HEK293 (cell line): ENCODE data around the gene PPY.

Source experiments
- BCL11B ChIP-seq: fragments of 450-650 bp; formaldehyde crosslinking; IDR thresholded peaks from 2 replicates; pipeline ENCODE4 v1.5.1; 2016; ENCODE audit warnings: low read depth, missing biosample characterization, missing genetic modification characterization
- KLF7 ChIP-seq: fragments of 450-650 bp; formaldehyde crosslinking; IDR thresholded peaks from 2 replicates; pipeline ENCODE4 v1.5.1; 2016; ENCODE audit warnings: missing biosample characterization, missing genetic modification characterization, borderline replicate concordance
- KLF9 ChIP-seq: fragments of 450-650 bp; formaldehyde crosslinking; IDR thresholded peaks from 2 replicates; pipeline ENCODE4 v1.5.1; 2016; ENCODE audit warnings: missing biosample characterization, missing genetic modification characterization, low read depth
- PRDM1 ChIP-seq: fragments of 450-650 bp; formaldehyde crosslinking; IDR thresholded peaks from 2 replicates; pipeline ENCODE4; 2016; ENCODE audit warnings: missing biosample characterization, missing genetic modification characterization
- SP7 ChIP-seq: fragments of 450-650 bp; formaldehyde crosslinking; IDR thresholded peaks from 2 replicates; pipeline ENCODE4 v1.5.1; 2016; ENCODE audit warnings: missing biosample characterization, missing genetic modification characterization
- ZBTB7A ChIP-seq: fragments of 450-650 bp; formaldehyde crosslinking; IDR thresholded peaks from 2 replicates; pipeline ENCODE4 v1.5.1; 2016; ENCODE audit warnings: low read depth, missing biosample characterization, missing genetic modification characterization
- ZFHX2 ChIP-seq: fragments of 450-650 bp; formaldehyde crosslinking; conservative IDR thresholded peaks from 2 replicates; pipeline ENCODE4 v1.5.1; 2016; ENCODE audit warnings: missing biosample characterization, missing genetic modification characterization
- ZIC2 ChIP-seq: fragments of 450-650 bp; formaldehyde crosslinking; IDR thresholded peaks from 2 replicates; pipeline ENCODE4 v1.5.1; 2016; ENCODE audit warnings: missing biosample characterization, missing genetic modification characterization
- ZNF10 ChIP-seq: fragments of 450-650 bp; formaldehyde crosslinking; IDR thresholded peaks from 2 replicates; pipeline ENCODE4 v1.5.1; 2017; ENCODE audit warnings: missing biosample characterization, missing genetic modification characterization
- ZNF138 ChIP-seq: fragments of 450-650 bp; formaldehyde crosslinking; IDR thresholded peaks from 2 replicates; pipeline ENCODE4 v1.5.1; 2016; ENCODE audit warnings: missing biosample characterization, missing genetic modification characterization, borderline replicate concordance
- ZNF140 ChIP-seq: fragments of 450-650 bp; formaldehyde crosslinking; IDR thresholded peaks from 2 replicates; pipeline ENCODE4 v1.5.1; 2016; ENCODE audit warnings: missing biosample characterization, missing genetic modification characterization
- ZNF184 ChIP-seq: fragments of 450-650 bp; IDR thresholded peaks from 2 replicates; pipeline ENCODE4 v1.5.1; 2018; ENCODE audit warnings: missing biosample characterization, mild to moderate bottlenecking, missing genetic modification characterization
- ZNF211 ChIP-seq: fragments of 450-650 bp; formaldehyde crosslinking; IDR thresholded peaks from 2 replicates; pipeline ENCODE4 v1.5.1; 2016; ENCODE audit warnings: low read depth, missing biosample characterization, missing genetic modification characterization
- ZNF274 ChIP-seq, 2 experiments: fragments of 200-500 bp in 1 of 2; fragments of 450-650 bp in 1 of 2; sonication (Bioruptor generic) in 1 of 2; formaldehyde crosslinking in 1 of 2; IDR thresholded peaks; 2 replicates each; pipeline versions ENCODE4 v1.5.1 to v1.6.1; 2014 to 2016; ENCODE audit warnings: borderline replicate concordance in 1 of 2, inconsistent platforms in 1 of 2, low read length in 1 of 2, missing biosample characterization in 1 of 2, missing genetic modification characterization in 1 of 2
- ZNF354C ChIP-seq: fragments of 450-650 bp; formaldehyde crosslinking; IDR thresholded peaks from 2 replicates; pipeline ENCODE4 v1.5.1; 2016; ENCODE audit warnings: missing biosample characterization, missing genetic modification characterization, low read depth, borderline replicate concordance
- ZNF529 ChIP-seq: fragments of 450-650 bp; formaldehyde crosslinking; IDR thresholded peaks from 2 replicates; pipeline ENCODE4 v1.5.1; 2017; ENCODE audit warnings: missing genetic modification characterization, missing biosample characterization; ENCODE audit not compliant: insufficient replicate concordance
- ZNF544 ChIP-seq: fragments of 450-650 bp; formaldehyde crosslinking; IDR thresholded peaks from 2 replicates; pipeline ENCODE4 v1.5.0; 2017; ENCODE audit warnings: missing biosample characterization, missing genetic modification characterization
- ZNF596 ChIP-seq: fragments of 450-650 bp; IDR thresholded peaks from 2 replicates; pipeline ENCODE4 v1.5.0; 2018; ENCODE audit warnings: missing biosample characterization, mild to moderate bottlenecking, missing genetic modification characterization, moderate library complexity
- ZNF624 ChIP-seq: fragments of 450-650 bp; formaldehyde crosslinking; IDR thresholded peaks from 2 replicates; pipeline ENCODE4 v1.5.1; 2017; ENCODE audit warnings: missing biosample characterization, missing genetic modification characterization
- ZNF654 ChIP-seq: fragments of 450-650 bp; formaldehyde crosslinking; IDR thresholded peaks from 2 replicates; pipeline ENCODE4 v1.5.1; 2016; ENCODE audit warnings: low read depth, missing biosample characterization, missing genetic modification characterization
- ZNF664 ChIP-seq: fragments of 450-650 bp; formaldehyde crosslinking; IDR thresholded peaks from 2 replicates; pipeline ENCODE4 v1.5.1; 2016; ENCODE audit warnings: missing biosample characterization, missing genetic modification characterization
- ZNF837 ChIP-seq: fragments of 450-650 bp; formaldehyde crosslinking; IDR thresholded peaks from 2 replicates; pipeline ENCODE4 v1.5.1; 2016; ENCODE audit warnings: missing biosample characterization, missing genetic modification characterization
- ZSCAN30 ChIP-seq: fragments of 450-650 bp; IDR thresholded peaks from 2 replicates; pipeline ENCODE4 v1.5.1; 2018; ENCODE audit warnings: missing biosample characterization, mild to moderate bottlenecking, missing genetic modification characterization, moderate library complexity
- TF ChIP-seq, protein P1 (sequence below): fragments of 450-650 bp; formaldehyde crosslinking; IDR thresholded peaks from 2 replicates; pipeline ENCODE4; 2016; ENCODE audit warnings: missing biosample characterization, missing genetic modification characterization
- TF ChIP-seq, protein P2 (sequence below): fragments of 450-650 bp; formaldehyde crosslinking; IDR thresholded peaks from 2 replicates; pipeline ENCODE4 v1.5.1; 2016; ENCODE audit warnings: missing biosample characterization, missing genetic modification characterization, borderline replicate concordance
- TF ChIP-seq, protein P3 (sequence below): fragments of 450-650 bp; formaldehyde crosslinking; IDR thresholded peaks from 2 replicates; pipeline ENCODE4 v1.5.1; 2017; ENCODE audit warnings: missing biosample characterization, mild to moderate bottlenecking, missing genetic modification characterization, moderate library complexity
- TF ChIP-seq, protein P4 (sequence below): fragments of 450-650 bp; formaldehyde crosslinking; conservative IDR thresholded peaks from 2 replicates; pipeline ENCODE4 v1.5.1; 2016; ENCODE audit warnings: low read depth, missing biosample characterization, missing genetic modification characterization
- TF ChIP-seq, protein P5 (sequence below): fragments of 450-650 bp; formaldehyde crosslinking; IDR thresholded peaks from 2 replicates; pipeline ENCODE4 v1.5.1; 2016; ENCODE audit warnings: missing biosample characterization, missing genetic modification characterization

PPY gene

DNA sequence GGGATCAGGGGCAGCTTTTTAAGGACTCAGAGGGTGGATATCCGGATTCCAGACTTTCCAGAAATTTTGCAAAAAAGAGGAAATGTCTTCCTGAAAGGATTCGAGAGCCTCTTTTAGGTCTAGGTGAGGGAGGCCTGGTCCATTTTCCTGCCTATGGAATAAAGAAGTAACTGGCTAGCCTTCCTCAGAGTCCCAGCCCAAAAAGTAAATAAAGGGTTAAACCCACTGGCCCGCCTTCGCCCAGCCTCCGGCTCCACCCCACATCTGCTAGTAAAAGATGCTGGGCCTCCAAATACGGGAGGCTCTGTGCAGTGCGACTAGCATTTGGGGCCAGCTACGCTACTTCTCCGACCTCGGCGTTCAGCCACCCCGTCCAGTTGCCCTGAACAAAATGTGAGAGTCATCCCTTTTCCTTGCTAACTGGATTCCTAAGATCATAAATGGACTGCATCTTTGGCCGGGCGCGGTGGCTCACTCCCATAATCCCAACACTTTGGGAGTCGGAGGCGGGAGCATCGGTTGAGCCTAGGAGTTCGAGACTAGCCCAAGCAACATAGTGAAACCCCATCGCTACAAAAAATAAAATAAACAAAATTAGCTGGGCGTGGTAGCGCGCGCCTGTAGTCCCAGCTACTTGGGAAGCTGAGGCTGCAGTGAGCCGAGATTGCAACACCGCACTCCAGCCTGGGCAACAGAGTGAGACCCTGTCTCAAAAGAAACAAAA is 34.1 kb downstream of the PPY start (continued):
- TF ChIP-seq ZBTB7A (no peak), ZNF596 (no peak), BCL11B (tag by site-specific recombination) (no peak), ZNF664 (tag by site-specific recombination) (no peak), ZNF274 (IDR thresholded peaks at IDR 0.05; ENCODE audit: low read length) (no peak), ZNF274 (tag by site-specific recombination; IDR thresholded peaks at IDR 0.05; ENCODE audit: borderline replicate concordance) (no peak), ZNF624 (tag by site-specific recombination) (no peak), ZNF654 (tag by site-specific recombination) (no peak), ZNF354C (tag by site-specific recombination) (no peak), ZSCAN30 (no peak), PRDM1 (tag by site-specific recombination) (0 out of 2 replicates have a peak, but pooled peaks have one; percentile 22), ZFHX2 (no peak), KLF7 (tag by site-specific recombination) (no peak), ZNF138 (tag by site-specific recombination) (no peak), ZNF184 (tag by site-specific recombination) (no peak), ZIC2 (no peak), ZNF10 (tag by site-specific recombination) (no peak; the same call in 1 of the 2 replicates), KLF9 (tag by site-specific recombination) (0 out of 2 replicates have a peak, but pooled peaks have one; percentile 17), ZNF211 (tag by site-specific recombination) (no peak), SP7 (tag by site-specific recombination) (peak; percentile 54), ZNF529 (tag by site-specific recombination) (no peak), ZNF544 (no peak), ZNF837 (tag by site-specific recombination) (no peak), ZNF140 (no peak)
- TF ChIP-seq, protein P1, sequence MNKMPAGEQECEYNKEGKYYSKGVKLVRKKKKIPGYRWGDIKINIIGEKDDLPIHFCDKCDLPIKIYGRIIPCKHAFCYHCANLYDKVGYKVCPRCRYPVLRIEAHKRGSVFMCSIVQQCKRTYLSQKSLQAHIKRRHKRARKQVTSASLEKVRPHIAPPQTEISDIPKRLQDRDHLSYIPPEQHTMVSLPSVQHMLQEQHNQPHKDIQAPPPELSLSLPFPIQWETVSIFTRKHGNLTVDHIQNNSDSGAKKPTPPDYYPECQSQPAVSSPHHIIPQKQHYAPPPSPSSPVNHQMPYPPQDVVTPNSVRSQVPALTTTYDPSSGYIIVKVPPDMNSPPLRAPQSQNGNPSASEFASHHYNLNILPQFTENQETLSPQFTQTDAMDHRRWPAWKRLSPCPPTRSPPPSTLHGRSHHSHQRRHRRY, result no peak
- TF ChIP-seq, protein P2, sequence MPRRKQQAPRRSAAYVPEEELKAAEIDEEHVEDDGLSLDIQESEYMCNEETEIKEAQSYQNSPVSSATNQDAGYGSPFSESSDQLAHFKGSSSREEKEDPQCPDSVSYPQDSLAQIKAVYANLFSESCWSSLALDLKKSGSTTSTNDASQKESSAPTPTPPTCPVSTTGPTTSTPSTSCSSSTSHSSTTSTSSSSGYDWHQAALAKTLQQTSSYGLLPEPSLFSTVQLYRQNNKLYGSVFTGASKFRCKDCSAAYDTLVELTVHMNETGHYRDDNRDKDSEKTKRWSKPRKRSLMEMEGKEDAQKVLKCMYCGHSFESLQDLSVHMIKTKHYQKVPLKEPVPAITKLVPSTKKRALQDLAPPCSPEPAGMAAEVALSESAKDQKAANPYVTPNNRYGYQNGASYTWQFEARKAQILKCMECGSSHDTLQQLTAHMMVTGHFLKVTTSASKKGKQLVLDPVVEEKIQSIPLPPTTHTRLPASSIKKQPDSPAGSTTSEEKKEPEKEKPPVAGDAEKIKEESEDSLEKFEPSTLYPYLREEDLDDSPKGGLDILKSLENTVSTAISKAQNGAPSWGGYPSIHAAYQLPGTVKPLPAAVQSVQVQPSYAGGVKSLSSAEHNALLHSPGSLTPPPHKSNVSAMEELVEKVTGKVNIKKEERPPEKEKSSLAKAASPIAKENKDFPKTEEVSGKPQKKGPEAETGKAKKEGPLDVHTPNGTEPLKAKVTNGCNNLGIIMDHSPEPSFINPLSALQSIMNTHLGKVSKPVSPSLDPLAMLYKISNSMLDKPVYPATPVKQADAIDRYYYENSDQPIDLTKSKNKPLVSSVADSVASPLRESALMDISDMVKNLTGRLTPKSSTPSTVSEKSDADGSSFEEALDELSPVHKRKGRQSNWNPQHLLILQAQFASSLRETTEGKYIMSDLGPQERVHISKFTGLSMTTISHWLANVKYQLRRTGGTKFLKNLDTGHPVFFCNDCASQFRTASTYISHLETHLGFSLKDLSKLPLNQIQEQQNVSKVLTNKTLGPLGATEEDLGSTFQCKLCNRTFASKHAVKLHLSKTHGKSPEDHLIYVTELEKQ (tag by site-specific recombination), result no peak
- TF ChIP-seq, protein P3, sequence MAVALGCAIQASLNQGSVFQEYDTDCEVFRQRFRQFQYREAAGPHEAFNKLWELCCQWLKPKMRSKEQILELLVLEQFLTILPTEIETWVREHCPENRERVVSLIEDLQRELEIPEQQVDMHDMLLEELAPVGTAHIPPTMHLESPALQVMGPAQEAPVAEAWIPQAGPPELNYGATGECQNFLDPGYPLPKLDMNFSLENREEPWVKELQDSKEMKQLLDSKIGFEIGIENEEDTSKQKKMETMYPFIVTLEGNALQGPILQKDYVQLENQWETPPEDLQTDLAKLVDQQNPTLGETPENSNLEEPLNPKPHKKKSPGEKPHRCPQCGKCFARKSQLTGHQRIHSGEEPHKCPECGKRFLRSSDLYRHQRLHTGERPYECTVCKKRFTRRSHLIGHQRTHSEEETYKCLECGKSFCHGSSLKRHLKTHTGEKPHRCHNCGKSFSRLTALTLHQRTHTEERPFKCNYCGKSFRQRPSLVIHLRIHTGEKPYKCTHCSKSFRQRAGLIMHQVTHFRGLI (tag by site-specific recombination), result peak; percentile 39; the same call in 1 of the 2 replicates
- TF ChIP-seq, protein P4, sequence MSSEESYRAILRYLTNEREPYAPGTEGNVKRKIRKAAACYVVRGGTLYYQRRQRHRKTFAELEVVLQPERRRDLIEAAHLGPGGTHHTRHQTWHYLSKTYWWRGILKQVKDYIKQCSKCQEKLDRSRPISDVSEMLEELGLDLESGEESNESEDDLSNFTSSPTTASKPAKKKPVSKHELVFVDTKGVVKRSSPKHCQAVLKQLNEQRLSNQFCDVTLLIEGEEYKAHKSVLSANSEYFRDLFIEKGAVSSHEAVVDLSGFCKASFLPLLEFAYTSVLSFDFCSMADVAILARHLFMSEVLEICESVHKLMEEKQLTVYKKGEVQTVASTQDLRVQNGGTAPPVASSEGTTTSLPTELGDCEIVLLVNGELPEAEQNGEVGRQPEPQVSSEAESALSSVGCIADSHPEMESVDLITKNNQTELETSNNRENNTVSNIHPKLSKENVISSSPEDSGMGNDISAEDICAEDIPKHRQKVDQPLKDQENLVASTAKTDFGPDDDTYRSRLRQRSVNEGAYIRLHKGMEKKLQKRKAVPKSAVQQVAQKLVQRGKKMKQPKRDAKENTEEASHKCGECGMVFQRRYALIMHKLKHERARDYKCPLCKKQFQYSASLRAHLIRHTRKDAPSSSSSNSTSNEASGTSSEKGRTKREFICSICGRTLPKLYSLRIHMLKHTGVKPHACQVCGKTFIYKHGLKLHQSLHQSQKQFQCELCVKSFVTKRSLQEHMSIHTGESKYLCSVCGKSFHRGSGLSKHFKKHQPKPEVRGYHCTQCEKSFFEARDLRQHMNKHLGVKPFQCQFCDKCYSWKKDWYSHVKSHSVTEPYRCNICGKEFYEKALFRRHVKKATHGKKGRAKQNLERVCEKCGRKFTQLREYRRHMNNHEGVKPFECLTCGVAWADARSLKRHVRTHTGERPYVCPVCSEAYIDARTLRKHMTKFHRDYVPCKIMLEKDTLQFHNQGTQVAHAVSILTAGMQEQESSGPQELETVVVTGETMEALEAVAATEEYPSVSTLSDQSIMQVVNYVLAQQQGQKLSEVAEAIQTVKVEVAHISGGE (tag by site-specific recombination), result no peak
- TF ChIP-seq, protein P5, sequence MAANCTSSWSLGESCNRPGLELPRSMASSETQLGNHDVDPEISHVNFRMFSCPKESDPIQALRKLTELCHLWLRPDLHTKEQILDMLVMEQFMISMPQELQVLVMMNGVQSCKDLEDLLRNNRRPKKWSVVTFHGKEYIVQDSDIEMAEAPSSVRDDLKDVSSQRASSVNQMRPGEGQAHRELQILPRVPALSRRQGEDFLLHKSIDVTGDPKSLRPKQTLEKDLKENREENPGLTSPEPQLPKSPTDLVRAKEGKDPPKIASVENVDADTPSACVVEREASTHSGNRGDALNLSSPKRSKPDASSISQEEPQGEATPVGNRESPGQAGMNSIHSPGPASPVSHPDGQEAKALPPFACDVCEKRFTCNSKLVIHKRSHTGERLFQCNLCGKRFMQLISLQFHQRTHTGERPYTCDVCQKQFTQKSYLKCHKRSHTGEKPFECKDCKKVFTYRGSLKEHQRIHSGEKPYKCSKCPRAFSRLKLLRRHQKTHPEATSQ (tag by site-specific recombination), result no peak
